ENCODE data around the gene IQSEC1.

IQSEC1 gene

DNA sequence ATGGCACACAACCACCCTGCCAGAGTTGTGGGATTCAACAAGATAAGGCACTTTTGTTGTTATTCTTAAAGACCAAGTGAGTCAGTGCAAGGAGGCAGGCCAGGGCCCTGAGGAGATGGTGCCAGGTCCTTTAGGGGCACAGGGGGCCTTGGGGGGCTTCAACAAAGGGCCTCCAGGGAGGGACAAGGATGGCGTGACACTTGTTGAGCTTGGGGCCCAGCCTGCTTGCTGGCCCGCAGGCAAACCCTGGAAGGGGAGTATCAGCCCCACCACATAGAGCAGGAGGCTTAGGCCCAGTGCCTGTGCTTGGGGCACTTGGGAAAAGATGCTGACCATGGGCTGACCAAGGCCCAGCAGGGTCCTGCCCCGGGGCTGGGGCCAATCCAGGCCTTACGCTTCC lies 5.5 kb downstream of the IQSEC1 start:
- DNase-seq (ENCODE audit: low read depth), result no peak

DNA sequence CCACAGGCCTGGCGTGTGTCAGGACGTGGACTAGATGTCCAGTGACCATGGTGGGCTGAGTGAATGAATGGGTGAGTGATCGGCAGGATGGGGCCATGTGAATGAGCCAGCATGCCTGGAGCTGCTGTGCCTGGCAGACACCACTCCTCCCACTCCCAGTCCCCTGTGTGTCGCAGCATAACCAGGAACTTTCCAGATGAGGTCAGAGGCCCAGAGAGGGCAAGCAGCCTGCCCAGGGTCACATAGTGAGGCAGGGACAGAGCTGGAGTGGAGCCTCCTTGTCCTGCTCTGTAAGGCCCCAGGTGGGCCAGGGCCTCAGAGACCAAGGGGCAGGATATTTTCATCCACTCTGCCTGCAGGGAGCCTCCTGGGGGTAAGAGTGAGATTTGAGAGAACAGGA lies 6.4 kb downstream of the IQSEC1 start:
- DNase-seq (ENCODE audit: low read depth), result no peak

DNA sequence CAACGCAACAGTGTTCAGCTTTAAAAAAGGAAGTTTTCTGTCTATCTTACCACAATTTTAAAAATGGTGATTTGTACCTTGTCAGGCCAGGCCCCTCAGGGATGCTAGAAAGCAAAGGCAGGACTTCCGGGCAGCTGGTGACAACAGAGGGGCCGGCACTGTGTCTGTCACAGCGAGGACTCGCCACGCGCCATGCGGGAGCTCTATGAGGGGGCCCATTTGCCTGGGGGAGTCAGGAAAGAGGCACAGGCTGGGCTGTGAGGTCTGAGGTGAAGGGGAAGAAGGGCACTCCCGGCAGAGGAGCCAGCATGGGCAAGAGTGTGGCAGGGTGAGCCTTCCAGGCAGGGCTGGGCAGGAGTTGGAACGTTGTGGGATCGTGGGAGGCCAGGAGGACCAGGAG lies 7.0 kb downstream of the IQSEC1 start:
- DNase-seq (ENCODE audit: low read depth), result no peak

DNA sequence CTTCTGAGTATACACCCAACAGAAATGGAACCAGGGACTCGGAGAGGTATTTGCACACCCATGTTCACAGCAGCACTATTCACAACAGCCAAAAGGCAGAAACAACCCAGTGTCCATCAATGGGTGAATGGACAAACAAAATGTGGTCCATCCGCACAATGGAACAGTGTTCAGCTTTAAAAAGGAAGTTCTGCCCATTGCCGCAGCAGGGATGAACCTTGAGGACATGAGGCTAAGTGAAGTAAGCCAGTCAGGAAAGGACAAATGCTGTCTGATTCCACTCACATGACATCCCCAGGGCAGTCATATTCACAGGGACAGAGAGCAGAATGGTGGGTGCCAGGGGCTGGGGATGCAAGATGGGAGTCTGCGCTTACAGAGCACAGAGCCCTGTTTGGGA lies 7.5 kb downstream of the IQSEC1 start:
- DNase-seq (ENCODE audit: low read depth), result no peak

DNA sequence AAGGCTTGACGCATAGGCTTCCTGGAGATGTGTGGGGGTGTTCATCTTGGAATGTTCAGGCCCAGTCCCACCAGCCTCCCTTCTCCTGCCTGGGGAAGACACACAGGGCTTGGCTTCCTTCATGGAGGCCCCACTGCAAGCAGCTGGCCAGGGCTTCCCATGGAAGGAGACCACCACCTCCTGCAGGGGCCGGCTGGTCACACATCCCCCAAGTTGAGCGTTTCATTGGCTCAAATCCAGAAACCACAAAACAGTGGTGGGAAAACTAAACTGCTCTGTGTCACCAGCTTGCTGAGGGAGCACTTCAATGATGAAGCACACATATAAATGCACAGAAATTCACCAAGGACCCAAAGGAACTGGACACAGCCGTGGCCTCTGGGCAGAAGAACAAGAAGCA lies 8.3 kb downstream of the IQSEC1 start:
- DNase-seq (ENCODE audit: low read depth), result no peak

DNA sequence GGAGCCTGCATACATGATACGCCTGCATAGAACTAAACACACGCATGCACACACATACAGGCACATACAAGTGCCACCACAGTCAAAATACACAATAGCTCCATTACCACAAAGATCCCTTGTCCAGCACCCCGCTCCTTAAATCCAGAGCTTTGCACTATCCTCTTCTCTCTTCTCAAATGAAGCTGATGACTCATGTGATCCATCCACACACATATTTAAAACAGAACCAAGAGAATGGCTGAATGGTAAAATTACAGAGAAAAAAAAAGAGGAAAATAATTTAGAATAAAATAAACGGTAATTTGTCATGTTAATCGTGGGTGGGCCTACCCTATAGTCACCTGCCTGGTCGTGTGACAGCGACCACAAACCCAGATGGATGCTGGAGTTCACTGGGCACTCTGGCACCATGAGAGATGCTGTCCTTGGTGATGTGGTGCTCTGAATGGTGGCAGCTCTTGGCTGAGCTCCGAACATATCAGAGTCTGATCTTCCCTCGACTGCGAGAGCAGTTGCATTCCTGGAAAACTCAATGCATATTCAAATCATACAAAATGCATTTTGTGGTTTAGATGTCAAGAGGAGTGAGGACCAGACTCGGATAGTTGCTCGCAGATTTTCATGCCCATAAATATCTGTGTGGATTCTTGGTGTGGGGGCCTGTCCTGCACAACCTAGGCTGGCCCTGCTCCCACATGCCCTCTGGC lies 8.9 kb downstream of the IQSEC1 start:
- no peak for DNase-seq (ENCODE audit: low read depth)

DNA sequence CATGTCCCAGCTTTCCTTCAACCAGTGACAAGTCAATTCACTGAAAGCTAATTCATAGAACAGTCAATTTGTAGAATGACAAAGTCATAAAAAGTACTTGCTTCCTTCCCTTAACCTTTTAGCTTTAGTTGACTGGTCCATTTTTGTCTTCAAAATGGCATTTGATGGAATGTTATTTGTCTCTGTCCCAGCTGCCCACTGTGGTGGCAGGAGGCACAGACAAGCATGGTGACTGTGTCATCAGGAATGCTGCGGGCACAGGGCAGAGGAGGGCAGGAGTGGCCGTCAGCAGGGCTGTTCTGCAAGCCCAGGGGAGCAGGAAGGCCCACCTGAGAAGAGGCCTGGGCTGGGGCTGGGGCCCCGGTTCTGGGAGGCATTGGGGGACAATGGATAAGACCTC lies 10.0 kb downstream of the IQSEC1 start:
- no peak for DNase-seq (ENCODE audit: low read depth)

DNA sequence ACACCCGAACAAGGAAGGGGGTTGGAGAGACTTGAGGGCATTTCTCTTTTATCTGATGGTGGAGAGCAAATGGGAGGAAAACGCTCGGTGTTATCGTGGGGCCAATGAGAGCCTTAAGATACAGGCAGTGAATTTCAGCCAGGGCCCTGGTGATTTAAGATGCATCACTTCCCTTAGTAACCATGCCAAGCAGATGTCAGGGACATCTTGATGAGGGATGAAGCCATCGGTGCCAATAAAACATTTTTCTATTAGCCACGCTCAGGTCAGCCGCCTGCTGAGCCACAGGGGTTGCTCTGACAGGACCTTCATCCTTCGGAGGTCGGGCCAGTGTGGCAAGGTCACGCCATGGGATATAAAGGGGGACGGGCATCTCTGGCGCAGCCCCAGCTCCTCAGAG lies 10.6 kb downstream of the IQSEC1 start:
- DNase-seq (ENCODE audit: low read depth), result no peak

DNA sequence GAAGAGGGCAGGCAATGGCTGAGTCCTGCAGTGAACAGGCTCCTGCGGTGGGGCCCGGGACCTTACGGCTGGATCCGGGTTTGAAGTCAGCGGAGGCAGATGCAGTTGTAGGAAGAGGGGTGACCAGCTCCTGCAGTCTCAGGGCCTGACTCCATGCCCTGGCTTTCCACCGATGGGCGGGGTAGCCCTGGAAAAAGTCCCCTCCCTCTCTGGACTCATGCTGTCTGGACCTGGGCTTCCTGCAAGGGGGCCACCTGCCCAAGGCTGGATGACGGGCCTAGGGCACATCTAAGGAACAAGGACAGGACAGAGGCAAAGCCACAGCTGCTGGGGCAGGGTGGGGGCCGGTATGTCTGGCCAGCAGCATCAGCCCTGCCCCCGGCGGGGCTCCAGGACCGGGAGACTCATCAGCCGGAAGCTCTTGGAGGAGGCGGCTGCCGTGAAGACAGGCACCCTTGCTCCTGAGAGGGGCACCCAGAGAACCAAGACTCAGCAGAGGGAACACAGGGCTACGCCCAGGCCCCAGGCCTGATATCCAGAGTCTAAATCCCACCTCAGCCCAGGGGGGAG lies 12.8 kb downstream of the IQSEC1 start:
- no peak for DNase-seq (ENCODE audit: low read depth)

DNA sequence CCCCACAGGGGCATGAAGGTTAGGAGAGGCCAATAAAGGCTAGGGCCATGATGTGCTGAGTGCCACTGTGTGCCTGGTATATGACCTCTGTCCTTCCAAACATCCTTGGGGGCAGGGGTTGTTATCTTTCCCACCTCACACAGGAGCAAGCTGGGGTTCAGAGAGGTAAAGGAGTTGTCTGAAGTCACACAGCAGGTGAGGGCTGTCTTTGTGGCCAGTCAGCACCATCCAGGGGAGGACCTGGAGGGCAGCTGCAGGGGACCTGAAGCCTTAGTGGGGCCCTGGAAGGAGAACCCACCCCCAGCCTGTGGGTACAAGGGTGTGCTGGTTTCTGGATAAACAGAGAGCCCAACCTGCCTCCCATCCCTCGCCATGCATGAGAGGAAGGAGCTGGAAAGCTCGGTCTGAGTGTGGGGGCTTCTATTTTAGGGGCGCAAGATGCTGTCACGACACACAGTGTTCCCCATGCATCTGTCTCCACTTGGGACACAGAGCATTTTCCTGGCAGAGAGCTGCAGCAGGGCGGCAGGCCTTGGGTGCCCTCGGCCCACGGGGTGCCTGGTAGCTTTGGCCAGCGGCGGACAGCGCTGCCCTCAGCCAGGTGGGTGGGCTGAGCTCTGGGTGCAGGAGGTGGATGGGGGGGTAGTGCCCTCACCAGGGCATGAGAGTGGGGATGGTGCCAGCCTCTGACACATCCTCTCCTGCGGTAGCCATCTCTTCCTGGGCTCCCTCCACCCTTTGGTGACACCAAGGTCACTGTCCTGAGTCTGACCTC lies 14.7 kb downstream of the IQSEC1 start:
- DNase-seq (ENCODE audit: low read depth), result no peak

DNA sequence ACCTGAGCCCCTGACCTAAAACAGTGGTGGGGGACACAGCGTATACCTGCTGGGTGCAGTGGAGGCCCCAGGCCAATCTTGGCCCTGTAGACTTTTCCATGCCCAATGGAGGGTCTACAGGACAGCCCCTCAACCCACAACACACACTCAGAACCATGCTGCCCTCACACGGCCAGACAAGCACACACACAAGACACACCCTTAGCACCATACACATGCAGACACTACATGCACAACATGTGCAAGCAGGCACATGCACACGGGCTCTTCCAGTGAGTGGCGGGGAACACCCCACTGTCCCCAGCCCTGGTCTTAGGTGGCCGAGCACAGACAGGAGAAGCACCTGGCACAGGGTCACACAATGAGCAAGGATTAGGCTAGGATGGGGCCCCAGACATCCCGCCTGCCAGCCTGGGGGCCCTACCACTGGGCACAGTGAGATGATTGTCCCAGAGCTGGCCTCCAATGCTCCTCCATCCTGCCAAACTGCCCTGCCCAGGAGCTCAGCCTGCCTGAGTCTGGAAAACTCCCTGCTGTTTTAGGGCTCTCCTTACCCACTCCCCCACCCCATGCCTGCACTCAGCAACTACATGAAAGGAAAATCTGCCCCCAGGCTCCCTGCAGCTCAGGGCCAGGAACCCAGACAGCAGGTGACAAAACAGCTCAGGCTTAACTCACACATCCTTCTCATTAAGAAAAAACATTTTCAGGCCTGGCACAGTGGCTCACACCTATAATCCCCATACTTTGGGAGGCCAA lies 15.8 kb downstream of the IQSEC1 start:
- no peak for DNase-seq (ENCODE audit: low read depth)

DNA sequence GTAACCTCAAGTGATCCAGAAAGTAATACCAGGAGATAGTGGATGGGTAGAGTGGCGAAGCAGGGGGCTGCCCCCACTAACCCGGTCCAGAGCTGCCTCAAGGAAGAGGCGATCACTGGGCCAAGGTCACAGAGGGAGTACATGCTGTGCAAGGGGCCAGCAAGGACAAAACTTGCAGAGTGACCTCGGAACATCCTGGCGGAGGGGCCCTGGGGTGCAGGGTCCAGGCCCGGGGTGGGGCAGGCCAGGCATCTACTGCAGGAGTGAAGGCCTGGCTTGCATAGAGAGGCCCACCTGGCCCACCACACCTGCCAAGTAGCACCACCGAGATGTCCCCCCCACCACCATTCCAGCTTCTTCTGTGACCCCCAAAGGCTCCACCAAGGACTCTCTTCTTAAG lies 17.6 kb downstream of the IQSEC1 start:
- no peak for DNase-seq (ENCODE audit: low read depth)

DNA sequence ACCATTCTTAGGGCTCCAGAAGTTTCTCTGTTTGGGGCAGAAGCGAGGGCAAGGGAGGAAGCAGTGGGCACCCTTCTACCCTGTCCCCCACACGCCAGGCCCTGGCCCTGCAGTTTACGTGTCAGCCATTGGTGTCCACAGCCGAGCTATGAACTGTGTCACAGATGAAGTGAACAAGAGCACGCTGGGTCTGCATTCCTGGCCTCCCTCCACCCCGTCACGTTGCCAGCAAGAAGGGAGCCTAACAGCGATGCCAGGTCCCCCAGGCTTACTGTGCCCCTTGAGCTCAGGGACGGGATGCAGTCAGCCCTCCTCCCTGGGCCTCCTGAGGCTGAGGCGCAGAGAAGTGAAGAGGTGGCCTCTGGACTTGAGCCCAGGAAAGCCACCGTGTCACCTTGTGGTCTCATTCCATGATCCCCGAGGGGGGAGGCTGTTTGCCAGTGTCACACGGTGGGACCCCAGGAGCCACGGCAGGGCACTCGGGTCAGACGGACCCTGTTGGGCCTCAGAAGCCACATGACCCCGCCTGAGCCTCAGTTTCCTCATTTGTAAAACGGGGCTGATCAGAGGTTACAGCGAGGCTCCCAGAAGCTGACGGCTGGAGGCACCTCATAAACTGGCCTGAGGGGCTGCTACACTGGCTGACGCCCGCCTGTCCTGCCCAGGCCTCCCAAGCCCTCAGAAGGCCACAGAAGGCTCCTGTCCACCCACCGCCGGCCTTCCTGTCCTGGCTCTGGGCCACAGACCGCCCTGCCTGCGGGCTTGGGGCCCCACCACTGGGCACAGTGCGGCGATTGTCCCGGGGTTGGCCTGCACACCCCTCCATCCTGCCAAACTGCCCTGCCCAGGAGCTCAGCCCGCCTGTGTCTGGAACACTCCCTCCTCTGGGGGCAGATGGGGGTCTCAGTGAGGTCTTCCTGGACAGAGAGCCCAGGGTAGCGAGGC lies 18.6 kb downstream of the IQSEC1 start:
- no peak for DNase-seq (ENCODE audit: low read depth)

DNA sequence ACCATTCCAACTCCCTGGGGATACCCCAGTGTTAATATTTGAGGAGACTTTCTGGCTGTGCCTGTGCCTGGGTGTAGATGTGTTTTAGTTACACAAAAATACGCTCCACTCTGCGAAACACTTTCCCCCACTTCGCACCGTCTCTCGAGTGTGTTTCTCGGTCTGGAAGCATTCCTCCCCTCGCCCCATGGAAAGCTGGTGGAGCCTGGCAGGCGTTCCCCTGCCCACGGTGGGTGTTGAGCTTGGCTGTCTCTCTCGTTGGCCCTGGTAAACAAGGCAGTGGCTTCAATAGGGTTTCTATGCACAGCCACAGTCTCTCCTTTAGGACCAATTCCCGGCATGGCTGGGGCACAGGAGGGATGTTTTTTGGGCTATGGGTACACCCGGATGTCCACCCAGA lies 19.3 kb downstream of the IQSEC1 start:
- DNase-seq (ENCODE audit: low read depth), result no peak

DNA sequence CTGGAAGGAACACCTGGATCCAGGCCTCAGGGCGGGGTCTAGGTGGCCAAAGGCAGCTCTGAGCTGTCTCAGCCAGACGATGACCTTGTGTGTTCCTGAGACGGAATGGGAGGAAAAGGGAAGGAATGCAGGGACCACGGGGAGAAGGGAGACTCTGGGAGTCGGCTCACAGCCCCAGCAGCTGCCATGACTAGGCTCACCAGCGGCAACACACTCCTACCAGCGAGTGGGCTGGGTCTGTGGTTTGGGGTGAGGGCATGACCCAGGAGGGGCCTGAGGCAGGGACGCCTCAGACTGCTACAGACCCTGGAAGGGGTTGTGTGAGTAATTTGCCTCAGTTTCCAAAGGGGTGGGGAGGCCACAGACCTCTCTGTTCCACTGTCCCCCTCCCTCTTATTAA lies 19.8 kb downstream of the IQSEC1 start:
- DNase-seq (ENCODE audit: low read depth), result no peak

DNA sequence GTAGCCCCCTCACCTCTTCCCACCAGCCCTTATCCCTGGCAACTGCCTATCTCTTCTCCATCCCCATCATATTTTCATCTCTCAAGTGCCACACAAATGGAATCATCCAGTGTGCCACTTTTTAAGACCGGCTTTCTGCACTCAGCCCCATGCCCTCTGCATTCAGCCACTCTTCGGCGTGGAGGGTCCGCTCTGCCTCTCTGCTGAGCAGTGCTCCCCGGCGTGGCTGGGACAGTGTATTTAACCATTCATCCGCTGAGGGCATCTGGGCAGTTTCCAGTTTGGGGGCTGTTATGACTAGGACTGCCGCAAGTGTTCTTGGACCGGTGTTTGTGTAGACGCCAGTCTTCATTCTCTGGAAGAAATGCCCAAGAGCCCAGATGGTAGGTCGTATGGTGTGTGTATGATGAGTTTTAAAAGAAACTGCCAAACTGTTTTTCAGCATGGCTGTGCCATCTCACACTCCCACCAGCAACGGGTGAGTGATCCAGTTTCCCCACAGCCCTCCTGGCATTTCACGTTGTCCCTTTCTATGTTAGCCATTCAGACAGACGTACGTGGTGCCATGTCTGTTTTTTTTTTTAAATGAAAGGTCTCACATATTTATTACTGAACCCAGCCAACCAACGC lies 20.9 kb downstream of the IQSEC1 start:
- no peak for DNase-seq (ENCODE audit: low read depth)

DNA sequence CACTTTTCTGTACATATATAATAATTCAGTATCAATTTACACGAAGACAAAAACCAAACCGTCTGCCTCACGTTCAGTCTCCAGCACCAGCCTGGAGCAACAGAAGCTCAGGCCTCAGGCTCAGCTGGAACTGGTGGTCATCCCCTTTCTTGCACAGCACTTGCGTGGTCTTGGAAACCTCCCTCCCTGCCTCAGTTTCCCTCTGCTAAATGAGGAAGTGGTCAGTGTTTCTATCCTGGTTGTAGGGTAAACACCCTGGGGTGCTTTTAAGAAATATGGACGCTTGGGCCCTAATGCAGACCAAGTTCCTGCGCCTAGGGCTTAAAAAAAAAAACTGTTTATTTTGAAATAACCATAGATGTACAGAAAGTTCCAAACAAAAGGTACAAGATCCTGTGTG lies 21.6 kb downstream of the IQSEC1 start:
- DNase-seq (ENCODE audit: low read depth), result no peak

DNA sequence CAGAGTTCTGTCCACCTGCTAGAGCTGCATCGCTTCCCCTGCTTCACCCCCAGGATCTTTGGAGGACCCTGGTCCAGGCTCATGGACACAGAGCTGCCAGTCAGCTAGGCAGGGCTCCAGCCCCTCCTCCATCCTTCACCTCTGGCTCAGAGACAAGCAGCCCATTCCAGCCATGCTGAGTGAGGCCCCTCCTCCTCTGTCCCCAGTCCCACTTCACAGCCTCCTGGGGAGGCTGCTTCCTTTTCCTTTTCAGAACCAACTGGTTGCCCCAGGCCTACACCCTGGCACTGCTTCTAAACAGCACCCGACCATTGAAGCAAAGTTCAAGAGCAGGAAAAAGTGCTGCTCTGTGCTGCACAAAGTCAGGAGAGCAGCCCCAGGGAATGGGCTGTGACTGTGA lies 22.2 kb downstream of the IQSEC1 start:
- no peak for DNase-seq (ENCODE audit: low read depth)

DNA sequence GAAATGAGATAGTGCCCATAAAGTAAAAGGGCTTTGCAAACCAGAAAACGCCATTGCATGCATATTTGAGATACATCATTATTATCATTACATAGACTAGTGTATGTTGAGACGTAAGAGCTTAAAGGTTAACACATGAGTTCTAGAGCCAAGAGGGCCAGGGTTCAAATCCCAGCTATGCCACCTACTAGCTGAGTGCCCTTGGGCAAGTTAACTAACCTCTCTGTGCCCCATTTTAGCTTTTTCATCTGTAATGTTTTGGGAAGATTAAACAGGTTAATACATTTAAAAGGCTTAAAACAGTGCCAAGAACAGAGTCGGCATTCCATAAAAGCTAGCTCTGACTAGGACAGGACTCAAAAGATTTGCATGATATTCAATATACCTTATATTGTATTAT lies 22.8 kb downstream of the IQSEC1 start:
- no peak for DNase-seq (ENCODE audit: low read depth)

DNA sequence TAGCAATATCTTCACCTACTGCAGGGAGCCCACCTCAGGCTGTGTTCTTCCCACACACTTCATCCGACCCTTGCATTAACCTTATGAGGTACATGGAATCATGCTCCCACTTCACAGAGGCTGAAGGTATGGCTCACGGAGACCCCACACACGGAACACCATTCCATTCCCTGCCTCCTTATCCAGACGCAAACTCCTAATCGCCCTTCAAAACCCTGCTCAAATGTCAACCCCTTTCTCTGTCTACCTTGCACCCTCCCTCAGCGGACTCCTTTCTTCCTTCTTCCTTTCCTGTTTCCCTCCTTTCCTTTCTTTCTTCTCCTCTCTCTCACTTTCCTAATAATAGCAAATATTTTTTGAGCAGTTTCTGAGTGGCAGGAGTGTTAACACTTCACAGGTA lies 23.8 kb downstream of the IQSEC1 start:
- DNase-seq (ENCODE audit: low read depth), result no peak
